Measurements from ENCODE around the gene HAUS5. TPM values are rescaled to one million over a fixed set of nuclear protein-coding genes. Genes with fewer than 3 reads are reported as not detected.

Gene HAUS5
- total and polyA plus RNA-seq, 2 of the 8 experiments (the other 6 are each of a cell fraction or from before 2014, with no cell fraction given): 13.8 to 25.7 TPM

- H3K79me2 ChIP-seq (ENCODE audit: control insufficient read depth in 1 of 2, insufficient read depth in 2 of 2, low read length in 2 of 2): no peaks in the 10 kb centered on the region
- TF ChIP-seq BCL11A (IDR thresholded peaks at IDR 0.05; ENCODE audit: low read depth in 2 of 2, low read length in 2 of 2) (no peak), SRF (IDR thresholded peaks at IDR 0.05; ENCODE audit: low read depth, low read length) (no peak), EGR1 (IDR thresholded peaks at IDR 0.05; ENCODE audit: borderline replicate concordance, low read depth, low read length) (no peak), KDM4A (IDR thresholded peaks at IDR 0.05; ENCODE audit: low read depth, low read length, severe bottlenecking) (no peak), CREB1 (IDR thresholded peaks at IDR 0.05) (no peak), TBP (IDR thresholded peaks at IDR 0.05; ENCODE audit: low read depth, low read length) (no peak), KDM5A (IDR thresholded peaks at IDR 0.05; ENCODE audit: low read length) (no peak), JUN (IDR thresholded peaks at IDR 0.05; ENCODE audit: low read depth, low read length) (no peak), CBX5 (IDR thresholded peaks at IDR 0.05; ENCODE audit: low read depth, low read length) (no peak), E2F6 (IDR thresholded peaks at IDR 0.05) (no peak), TAF1 (IDR thresholded peaks at IDR 0.05; ENCODE audit: low read depth, low read length) (no peak), NANOG (IDR thresholded peaks at IDR 0.05; ENCODE audit: insufficient read depth, low read depth, low read length, poor library complexity, severe bottlenecking) (no peak), MAFK (IDR thresholded peaks at IDR 0.05; ENCODE audit: low read depth, low read length) (no peak)
These were observed 58.2 kb downstream of the HAUS5 start for GRCh38 chr19:35670686-35671085.

More at GRCh38 chr19:35670686-35671085, 58.2 kb downstream of the HAUS5 start:
- Histone ChIP-seq H3K36me3 (ENCODE audit: control insufficient read depth in 2 of 4, insufficient read depth in 4 of 4, low read length in 3 of 4) (no peaks in the 10 kb centered on the region), H4K8ac (ENCODE audit: extremely low read depth, insufficient read depth, low read length) (no peak overlapping the region), H3K18ac (ENCODE audit: extremely low read depth, low read length) (no peak overlapping the region), H3K23me2 (ENCODE audit: low read depth, low read length) (no peaks in the 10 kb centered on the region; the same call in 1 of the 2 replicates), H3K23ac (ENCODE audit: insufficient read length) (no peak overlapping the region), H3K27ac (ENCODE audit: low read depth, low read length) (no peak overlapping the region), H3K4me2 (ENCODE audit: insufficient read depth in 1 of 2, low read depth in 2 of 2, low read length in 2 of 2) (no peak overlapping the region), H4K91ac (replicated peaks; ENCODE audit: insufficient read length, low read length) (no peak overlapping the region), H3K9ac (replicated peaks in 1 of 4; ENCODE audit: extremely low read depth in 1 of 4, low read depth in 3 of 4, low read length in 3 of 4) (no peak overlapping the region), H3K9me3 (ENCODE audit: insufficient read depth in 2 of 2, low read depth in 1 of 2, low read length in 1 of 2) (no peaks in the 10 kb centered on the region), H3K4ac (replicated peaks; ENCODE audit: insufficient read length, low read depth, low read length) (no peak overlapping the region), H3K56ac (replicated peaks; ENCODE audit: insufficient read length, low read depth, low read length) (no peak overlapping the region), H2AFZ (ENCODE audit: low read length) (no peak overlapping the region), H2BK20ac (ENCODE audit: low read length) (no peak overlapping the region), H3K4me3 (ENCODE audit: extremely low read depth in 1 of 4, insufficient read depth in 2 of 4, low read depth in 3 of 4, low read length in 4 of 4) (no peak overlapping the region), H3K14ac (ENCODE audit: insufficient read length) (no peak overlapping the region), H2BK15ac (ENCODE audit: low read length) (no peak overlapping the region), H2BK120ac (replicated peaks; ENCODE audit: low read depth, low read length) (no peak overlapping the region), H3K79me1 (ENCODE audit: low read depth, low read length) (no peaks in the 10 kb centered on the region), H2BK12ac (ENCODE audit: low read depth, low read length) (no peak overlapping the region), H3K4me1 (replicated peaks in 1 of 4; ENCODE audit: control insufficient read depth in 3 of 4, insufficient read depth in 4 of 4, low read length in 3 of 4) (peaks cover 0 to 3% (median 0%) of the 10 kb centered on the region in 4 experiments; a peak in 2 of 7 replicates), H2AK5ac (ENCODE audit: low read depth, low read length) (no peak overlapping the region), H4K5ac (ENCODE audit: insufficient read length, low read depth, low read length) (no peak overlapping the region), H3K27me3 (replicated peaks in 1 of 4; ENCODE audit: control insufficient read depth in 3 of 4, extremely low read depth in 1 of 4, insufficient read depth in 3 of 4, low read length in 3 of 4) (peaks cover 0 to 4% (median 1%) of the 10 kb centered on the region in 4 experiments; a peak in 1 of 7 replicates), H2BK5ac (ENCODE audit: low read depth, low read length) (no peak overlapping the region), H4K20me1 (replicated peaks in 1 of 2; ENCODE audit: control insufficient read depth in 1 of 2, insufficient read depth in 2 of 2, low read length in 2 of 2) (no peaks in the 10 kb centered on the region)
- ChIA-PET POLR2A (ENCODE audit: partially characterized antibody) (interaction anchor here (1.8 kb wide), 1 partner anchor 11 kb away, joined by 7 read pairs; no protein-coding TSS in a partner anchor), CTCF (ENCODE audit: partially characterized antibody) (interaction anchor here (1.1 kb wide), 1 partner anchor 58 kb away, joined by 4 read pairs; the partner anchor contains the start of gene HAUS5)
- WGBS, 2 experiments (ENCODE audit: extremely low coverage in 1 of 2, insufficient coverage in 1 of 2, insufficient read length in 1 of 2, insufficient replicate concordance in 2 of 2, low coverage in 1 of 2, low lambda C conversion rate in 2 of 2, missing lambda C conversion rate in 1 of 2): no CpG with 5 or more reads among the region's 1 CpG
- no peak for DNase-seq (ENCODE audit: low read depth in 1 of 2, low spot score in 2 of 2)
- no peak for FAIRE-seq
